A673 (cell line): ENCODE measurements around the gene IFI44L. TPM values are rescaled to one million over a fixed set of nuclear protein-coding genes. Genes with fewer than 3 reads are reported as not detected.

ENCODE experiments used
- BruUV-seq: library from RNA; stranded (reverse); fragments of 400-500 nt; replicated peaks from 2 replicates; lab custom pipeline; 2021; lab: Mats Ljungman, UMichigan
- CTCF ChIA-PET: fragments of 300-600 bp; sonication (Branson Sonifier 250); formaldehyde crosslinking; loops from one replicate; lab custom pipeline; 2022; ENCODE audit warnings: antibody characterized with exemption; lab: Charles Lee
- POLR2A ChIA-PET: fragments of 300-600 bp; sonication (Branson Sonifier 250); formaldehyde crosslinking; loops from one replicate; lab custom pipeline; 2022; ENCODE audit warnings: antibody characterized with exemption; ENCODE audit not compliant: low non-redundant PET; lab: Charles Lee
- DNase-seq: peaks from one replicate; pipeline ENCODE4 v3.0.0-alpha.2; 2015; ENCODE audit warnings: low spot score
- H3K27ac ChIP-seq: fragments of 200-600 bp; sonication (generic); 2 replicates; pipeline ENCODE4 v1.5.1; 2016; ENCODE audit warnings: mixed run types, low read depth, mild to moderate bottlenecking, mixed read lengths, antibody characterized with exemption, low read length; ENCODE audit not compliant: poor library complexity, severe bottlenecking
- H3K27me3 ChIP-seq: fragments of 200-600 bp; sonication (generic); replicated peaks from 2 replicates; pipeline ENCODE4 v1.6.1; 2017; ENCODE audit warnings: mixed run types, low read depth, mild to moderate bottlenecking, mixed read lengths, antibody characterized with exemption, low read length; ENCODE audit not compliant: insufficient read depth, poor library complexity
- H3K36me3 ChIP-seq: fragments of 200-600 bp; sonication (generic); 2 replicates; pipeline ENCODE4 v1.6.1; 2016; ENCODE audit warnings: mixed run types, mild to moderate bottlenecking, mixed read lengths, antibody characterized with exemption, low read length; ENCODE audit not compliant: insufficient read depth, poor library complexity, severe bottlenecking
- H3K4me1 ChIP-seq: fragments of 200-600 bp; sonication (generic); 2 replicates; pipeline ENCODE4 v1.6.1; 2017; ENCODE audit warnings: mixed run types, mild to moderate bottlenecking, mixed read lengths, antibody characterized with exemption, low read length; ENCODE audit not compliant: insufficient read depth, poor library complexity, severe bottlenecking
- H3K4me3 ChIP-seq: fragments of 200-600 bp; sonication (generic); 2 replicates; pipeline ENCODE4 v1.5.1; 2016; ENCODE audit warnings: low read depth, mixed run types, mild to moderate bottlenecking, mixed read lengths, low read length; ENCODE audit not compliant: poor library complexity, severe bottlenecking
- H3K9me3 ChIP-seq: fragments of 200-600 bp; sonication (generic); 2 replicates; pipeline ENCODE4 v1.6.1; 2016; ENCODE audit warnings: mixed run types, low read depth, mild to moderate bottlenecking, mixed read lengths, antibody characterized with exemption, low read length; ENCODE audit not compliant: poor library complexity, severe bottlenecking
- CTCF ChIP-seq: fragments of 300-800, 200-600 bp; sonication (generic); conservative IDR thresholded peaks from 2 replicates; pipeline ENCODE4 v1.5.1; 2017; ENCODE audit warnings: low read depth, mild to moderate bottlenecking, antibody characterized with exemption, low read length, moderate library complexity, mixed read lengths
- EZH2 ChIP-seq: fragments of 200-600 bp; sonication (generic); IDR thresholded peaks from 2 replicates; pipeline ENCODE4 v1.6.1; 2017; ENCODE audit warnings: borderline replicate concordance, low read depth, mild to moderate bottlenecking, mixed read lengths, antibody characterized with exemption, low read length; ENCODE audit not compliant: poor library complexity, severe bottlenecking
- intact Hi-C: fragments of 100-400 bp; cut with micrococcal nuclease; formaldehyde crosslinking; loops from one replicate; pipeline ENCODE4 v1.10.0; 2022; ENCODE audit not compliant: unreplicated experiment
- total RNA-seq: library from RNA; stranded (reverse); gene quantifications from 2 replicates; pipeline ENCODE4 v1.2.3, GENCODE V29; 2021

IFI44L gene
- total RNA-seq, 1 experiment from 2014 or later, result 7.5 TPM

GRCh38 chr1:78599294-78599693, 21.0 kb upstream of the IFI44L start:
- no peak for DNase-seq
- ChIA-PET POLR2A (no interaction called here), CTCF (no interaction called here)
- Histone ChIP-seq H3K36me3 (no peaks in the 10 kb centered on the region), H3K27me3 (no peaks in the 10 kb centered on the region), H3K27ac (no peak overlapping the region), H3K4me3 (no peak overlapping the region), H3K4me1 (no peaks in the 10 kb centered on the region), H3K9me3 (peaks cover 6% of the 10 kb centered on the region)
- BruUV-seq, result no TSS peak
- intact Hi-C loops, result no loop called here
- TF ChIP-seq CTCF (no peak), EZH2 (no peak)

GRCh38 chr1:78601068-78601467, 19.2 kb upstream of the IFI44L start:
- DNase-seq, result no peak
- Histone ChIP-seq H3K27me3 (no peaks in the 10 kb centered on the region), H3K4me1 (no peaks in the 10 kb centered on the region), H3K36me3 (no peaks in the 10 kb centered on the region), H3K9me3 (no peaks in the 10 kb centered on the region), H3K4me3 (no peak overlapping the region), H3K27ac (no peak overlapping the region)
- TF ChIP-seq CTCF, result no peak
- no peak for TF ChIP-seq EZH2
- ChIA-PET CTCF (no interaction called here), POLR2A (no interaction called here)
- intact Hi-C loops, result loop anchor here (10.0 kb wide), 1 partner anchor 266 kb away; no protein-coding TSS in a partner anchor
- no TSS peak for BruUV-seq

GRCh38 chr1:78603206-78603605, 17.0 kb upstream of the IFI44L start:
- no peaks in the 10 kb centered on the region for H3K9me3 ChIP-seq

More at GRCh38 chr1:78603206-78603605, 17.0 kb upstream of the IFI44L start:
- intact Hi-C loops, result loop anchor here (10.0 kb wide), 1 partner anchor 268 kb away; no protein-coding TSS in a partner anchor
- Histone ChIP-seq H3K4me1 (no peaks in the 10 kb centered on the region), H3K36me3 (no peaks in the 10 kb centered on the region), H3K4me3 (no peak overlapping the region), H3K27ac (no peak overlapping the region), H3K27me3 (no peaks in the 10 kb centered on the region)
- CTCF ChIA-PET, result interaction anchor here (0.6 kb wide), 1 partner anchor 135 kb away, joined by 3 read pairs; no protein-coding TSS in a partner anchor
- TF ChIP-seq CTCF (no peak), EZH2 (no peak)
- POLR2A ChIA-PET, result no interaction called here
- DNase-seq, result no peak
- no TSS peak for BruUV-seq
